GM10266 (cell line): ENCODE data around the gene FBXO34.

Experiments used
- DNase-seq: peaks from one replicate; pipeline ENCODE4 v3.0.0; 2012; ENCODE audit errors: extremely low spot score
- TF ChIP-seq, protein P1 (sequence below): IDR thresholded peaks from 2 replicates; pipeline ENCODE4 v1.5.1; 2012; ENCODE audit warnings: mild to moderate bottlenecking, low read depth; ENCODE audit not compliant: control insufficient read depth, insufficient read depth; ENCODE audit errors: missing control alignments

Gene FBXO34

DNA sequence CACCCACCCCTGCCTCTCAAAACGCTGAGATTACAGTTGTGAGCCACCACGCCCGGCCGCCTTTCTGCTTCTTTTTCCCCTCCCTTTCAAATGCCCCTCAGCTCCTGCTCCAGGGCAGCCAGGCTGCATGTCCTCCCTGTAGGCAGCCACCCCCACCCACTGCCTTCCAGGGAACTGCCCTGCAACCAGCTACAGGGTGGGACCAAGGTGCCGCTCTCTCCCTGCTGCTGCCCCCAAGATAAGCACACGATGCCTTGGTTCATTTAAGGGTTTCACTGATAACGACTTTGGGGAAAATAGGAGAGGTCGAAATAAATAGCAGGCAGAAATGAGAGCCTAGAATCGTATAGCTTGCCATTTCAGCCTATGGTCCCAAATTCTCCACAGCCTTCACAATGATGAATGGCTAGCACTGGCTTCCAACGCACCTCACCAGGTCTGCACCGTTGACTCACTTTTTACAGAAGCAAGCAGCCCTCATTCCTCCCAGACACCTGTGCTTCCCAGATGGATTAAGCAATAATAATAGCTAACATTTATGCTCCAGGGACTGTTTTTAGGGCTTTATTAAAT is 99.7 kb downstream of the FBXO34 start:
- TF ChIP-seq, protein P1, sequence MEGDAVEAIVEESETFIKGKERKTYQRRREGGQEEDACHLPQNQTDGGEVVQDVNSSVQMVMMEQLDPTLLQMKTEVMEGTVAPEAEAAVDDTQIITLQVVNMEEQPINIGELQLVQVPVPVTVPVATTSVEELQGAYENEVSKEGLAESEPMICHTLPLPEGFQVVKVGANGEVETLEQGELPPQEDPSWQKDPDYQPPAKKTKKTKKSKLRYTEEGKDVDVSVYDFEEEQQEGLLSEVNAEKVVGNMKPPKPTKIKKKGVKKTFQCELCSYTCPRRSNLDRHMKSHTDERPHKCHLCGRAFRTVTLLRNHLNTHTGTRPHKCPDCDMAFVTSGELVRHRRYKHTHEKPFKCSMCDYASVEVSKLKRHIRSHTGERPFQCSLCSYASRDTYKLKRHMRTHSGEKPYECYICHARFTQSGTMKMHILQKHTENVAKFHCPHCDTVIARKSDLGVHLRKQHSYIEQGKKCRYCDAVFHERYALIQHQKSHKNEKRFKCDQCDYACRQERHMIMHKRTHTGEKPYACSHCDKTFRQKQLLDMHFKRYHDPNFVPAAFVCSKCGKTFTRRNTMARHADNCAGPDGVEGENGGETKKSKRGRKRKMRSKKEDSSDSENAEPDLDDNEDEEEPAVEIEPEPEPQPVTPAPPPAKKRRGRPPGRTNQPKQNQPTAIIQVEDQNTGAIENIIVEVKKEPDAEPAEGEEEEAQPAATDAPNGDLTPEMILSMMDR: no peak
- no peak for DNase-seq

DNA sequence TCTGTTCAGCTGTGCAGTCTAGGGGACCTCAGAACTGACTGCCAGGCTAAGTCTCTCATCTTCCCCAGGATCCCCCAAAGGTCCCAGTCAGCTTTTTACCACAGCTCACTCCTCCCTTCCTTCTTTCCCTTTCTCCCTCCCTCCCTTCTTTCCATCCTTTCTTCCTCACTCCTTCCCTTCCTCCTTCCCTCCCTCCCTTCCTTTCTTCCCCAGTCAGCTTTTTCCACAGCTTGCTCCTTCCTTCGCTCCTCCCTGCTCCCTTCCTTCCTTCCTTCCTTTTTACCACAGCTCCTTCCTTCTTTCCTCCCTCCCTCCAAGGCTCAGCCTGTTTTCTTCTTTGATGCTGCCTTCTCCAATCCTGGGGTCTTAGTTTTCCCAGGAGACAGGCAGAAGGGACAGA is 101.2 kb downstream of the FBXO34 start:
- TF ChIP-seq, protein P1: no peak
- DNase-seq: no peak

DNA sequence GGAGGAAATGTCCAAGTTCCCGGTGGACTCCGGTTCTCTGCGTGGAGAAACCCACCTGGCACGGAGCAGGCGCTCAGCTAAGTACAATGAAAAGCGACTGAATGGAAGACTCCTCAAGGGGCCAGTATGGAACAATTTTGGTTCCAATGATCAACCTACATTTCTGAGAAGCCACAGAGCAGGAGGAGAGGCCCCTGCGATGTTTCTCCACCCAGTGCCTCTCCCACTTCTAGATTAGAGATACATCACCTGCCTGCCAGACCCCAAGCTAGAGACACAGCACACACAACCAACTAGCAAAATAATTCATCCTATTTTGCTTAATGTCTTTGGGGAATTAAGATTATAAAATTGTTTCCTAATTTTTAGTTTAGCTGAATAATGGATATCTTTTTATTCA is 101.6 kb downstream of the FBXO34 start:
- TF ChIP-seq, protein P1: no peak
- no peak for DNase-seq

DNA sequence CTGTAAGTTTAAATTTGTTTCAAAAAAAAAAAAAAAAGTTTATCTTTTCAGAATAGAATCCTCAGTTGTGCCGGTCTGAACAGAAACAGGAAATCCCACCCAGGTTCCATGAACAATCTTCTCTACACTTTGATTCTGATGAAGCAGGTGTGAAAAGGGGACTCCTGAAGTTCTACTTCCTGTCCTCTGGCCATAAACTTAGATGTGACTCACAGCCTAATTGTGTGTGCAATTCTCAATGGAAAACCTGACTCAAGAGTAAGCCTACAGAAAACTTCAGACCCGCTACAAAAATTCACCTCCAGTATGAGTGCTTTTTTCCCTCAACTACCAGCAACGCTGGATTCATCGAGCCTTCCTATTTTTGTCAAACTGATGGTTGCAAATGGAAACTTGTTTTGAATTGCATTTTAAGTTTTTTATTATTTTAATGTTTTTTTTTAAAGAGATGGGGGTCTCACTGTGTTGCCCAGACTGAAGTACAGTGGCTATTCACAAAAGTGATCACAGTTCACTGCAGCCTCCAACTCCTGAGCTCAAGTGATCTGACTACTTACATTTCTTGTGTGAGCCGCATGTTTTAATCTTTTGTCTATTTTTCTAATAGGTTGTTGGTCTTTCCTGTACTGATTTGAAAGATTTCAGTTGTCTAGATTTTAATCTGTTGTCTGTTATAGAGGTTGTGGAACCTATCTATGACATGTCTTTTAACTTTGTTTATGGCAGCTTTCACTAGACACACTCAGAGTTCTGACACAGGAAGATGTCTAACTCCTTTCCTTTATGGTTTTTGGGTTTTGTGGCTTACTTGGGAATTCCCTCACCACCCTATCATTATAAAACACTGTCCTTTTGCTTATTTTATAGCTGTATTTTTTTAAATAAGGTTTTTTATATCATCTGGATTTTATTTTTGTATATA is 102.8 kb downstream of the FBXO34 start:
- TF ChIP-seq, protein P1: no peak
- peak; percentile 52 for DNase-seq

DNA sequence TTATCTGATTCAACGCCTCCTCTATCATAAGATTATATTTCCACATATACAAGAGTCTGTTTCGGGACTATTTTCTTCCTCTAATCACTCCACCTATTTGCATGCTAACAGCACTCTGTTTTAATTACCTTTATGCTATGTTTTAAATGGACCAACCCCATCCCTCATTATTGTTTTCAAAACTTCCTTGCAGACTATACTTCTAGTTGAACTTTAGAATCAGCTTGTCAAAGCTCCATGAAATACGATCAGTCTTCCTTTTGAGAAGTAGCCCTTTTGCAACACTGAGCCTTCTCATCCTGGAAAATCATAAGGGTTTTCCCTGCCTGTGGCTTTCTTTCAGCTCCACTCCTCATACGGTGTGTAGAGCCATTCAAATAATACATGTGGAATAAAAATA is 103.5 kb downstream of the FBXO34 start:
- no peak for DNase-seq
- TF ChIP-seq, protein P1: no peak

DNA sequence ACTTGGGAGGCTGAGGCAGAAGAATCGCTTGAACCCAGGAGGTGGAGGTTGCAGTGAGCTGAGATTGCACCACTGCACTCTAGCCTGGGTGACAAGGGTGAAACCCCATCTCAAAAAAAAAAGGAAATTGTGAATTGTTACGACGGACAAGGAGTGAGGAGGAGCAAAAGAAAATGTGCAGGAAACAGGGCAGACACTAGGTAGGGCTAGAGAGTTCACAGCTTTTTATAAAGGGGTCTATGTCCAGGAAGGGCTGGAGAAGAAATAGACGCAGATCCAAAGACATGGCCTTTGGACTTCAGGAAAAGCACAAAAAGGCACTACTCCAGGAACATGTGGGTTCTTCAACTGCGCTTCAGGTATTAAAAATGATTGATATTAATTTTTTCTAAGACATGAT is 106.0 kb downstream of the FBXO34 start:
- TF ChIP-seq, protein P1: no peak
- no peak for DNase-seq

DNA sequence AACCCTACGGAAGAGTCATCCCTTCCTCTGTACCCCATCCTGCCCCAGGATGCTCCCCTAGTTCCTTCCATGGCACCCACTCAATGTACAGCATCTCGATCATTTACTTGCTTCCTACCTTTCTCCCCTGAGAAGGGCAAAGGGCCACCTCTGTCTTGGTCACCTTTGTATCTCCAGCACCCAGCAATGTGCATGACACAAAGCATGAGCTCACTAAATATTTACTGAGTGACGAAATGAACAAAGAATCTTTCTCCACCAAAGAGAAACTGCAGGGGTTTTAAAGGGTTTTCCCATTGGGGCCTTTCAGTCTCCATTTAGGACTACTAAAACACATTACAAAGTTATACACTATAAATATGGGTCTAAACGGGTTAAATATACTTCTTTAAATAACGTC is 109.8 kb downstream of the FBXO34 start:
- TF ChIP-seq, protein P1: no peak
- DNase-seq: no peak
